Measurements from ENCODE around the gene GALC. TPM values are rescaled to one million over a fixed set of nuclear protein-coding genes. Genes with fewer than 3 reads are reported as not detected.

The GALC gene
- total RNA-seq, 1 donor from 2014 or later, result 33.3 TPM

GRCh38 chr14:88034076-88034475, 41.1 kb upstream of the GALC start:
- TF ChIP-seq CTCF (IDR thresholded peaks at IDR 0.05; ENCODE audit: insufficient read depth, low read length, poor library complexity, severe bottlenecking), result no peak

DNA sequence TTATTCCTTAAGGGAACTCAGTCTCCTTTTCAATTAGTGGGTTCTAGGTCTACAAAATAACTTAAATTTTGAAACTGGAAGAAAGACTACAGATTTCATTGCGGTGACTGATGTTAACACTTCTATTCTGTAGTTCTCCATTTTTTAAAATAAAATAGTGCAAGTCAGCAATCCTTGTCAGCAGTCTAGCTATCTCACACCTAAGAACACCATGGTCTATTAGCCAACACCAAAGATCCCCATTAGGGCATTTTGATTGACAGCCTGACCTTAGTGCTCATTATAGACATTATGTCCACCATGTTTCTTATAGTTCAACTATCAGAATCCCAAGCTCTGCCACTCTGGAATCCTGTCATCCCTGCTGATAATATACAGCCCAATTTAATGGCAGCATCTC, 39.4 kb upstream of the GALC start:
- DNase-seq (ENCODE audit: low read depth), result no peak
- TF ChIP-seq CTCF (IDR thresholded peaks at IDR 0.05; ENCODE audit: insufficient read depth, low read length, poor library complexity, severe bottlenecking), result no peak
- Histone ChIP-seq H3K27me3 (ENCODE audit: control insufficient read depth, insufficient read depth, low read length) (no peaks in the 10 kb centered on the region), H3K36me3 (ENCODE audit: control insufficient read depth, insufficient read depth, low read length) (no peaks in the 10 kb centered on the region), H3K4me3 (ENCODE audit: low read depth, low read length) (no peak overlapping the region)

More at GRCh38 chr14:88034076-88034475, 41.1 kb upstream of the GALC start:
- H3K4me3 ChIP-seq (ENCODE audit: low read depth, low read length), result no peak overlapping the region
- no peaks in the 10 kb centered on the region for H3K36me3 ChIP-seq (ENCODE audit: control insufficient read depth, insufficient read depth, low read length)
- no peaks in the 10 kb centered on the region for H3K27me3 ChIP-seq (ENCODE audit: control insufficient read depth, insufficient read depth, low read length)
- DNase-seq (ENCODE audit: low read depth), result no peak

DNA sequence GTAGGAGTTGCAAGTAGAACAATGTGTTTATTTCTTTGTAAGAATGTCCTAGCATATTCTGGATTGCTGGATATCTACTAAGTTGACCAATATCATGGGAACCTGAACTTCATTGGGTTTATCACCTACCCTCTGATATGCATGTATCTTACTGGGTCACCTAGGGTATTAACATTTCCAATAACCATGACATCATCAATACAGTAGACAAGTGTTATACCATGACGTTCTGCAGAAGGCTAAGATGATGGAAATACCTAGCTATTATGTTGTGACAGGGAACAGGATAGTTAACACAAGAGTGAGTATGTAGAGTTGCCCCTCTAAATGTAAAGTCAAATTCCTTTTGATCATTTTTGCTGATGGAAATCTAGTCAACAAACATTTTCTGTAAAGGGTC, 37.9 kb upstream of the GALC start:
- no peaks in the 10 kb centered on the region for H3K36me3 ChIP-seq (ENCODE audit: control insufficient read depth, insufficient read depth, low read length)
- no peak for DNase-seq (ENCODE audit: low read depth)

GRCh38 chr14:88030079-88030478, 37.1 kb upstream of the GALC start:
- Histone ChIP-seq H3K36me3 (ENCODE audit: control insufficient read depth, insufficient read depth, low read length) (no peaks in the 10 kb centered on the region), H3K27me3 (ENCODE audit: control insufficient read depth, insufficient read depth, low read length) (no peaks in the 10 kb centered on the region), H3K4me3 (ENCODE audit: low read depth, low read length) (no peak overlapping the region)
- TF ChIP-seq CTCF (IDR thresholded peaks at IDR 0.05; ENCODE audit: insufficient read depth, low read length, poor library complexity, severe bottlenecking), result no peak
- DNase-seq (ENCODE audit: low read depth), result no peak

More for the DNA sequence above, 37.9 kb upstream of the GALC start:
- Histone ChIP-seq H3K4me3 (ENCODE audit: low read depth, low read length) (no peak overlapping the region), H3K27me3 (ENCODE audit: control insufficient read depth, insufficient read depth, low read length) (no peaks in the 10 kb centered on the region)
- no peak for TF ChIP-seq CTCF (IDR thresholded peaks at IDR 0.05; ENCODE audit: insufficient read depth, low read length, poor library complexity, severe bottlenecking)

- DNase-seq (ENCODE audit: low read depth), result no peak
- TF ChIP-seq CTCF (IDR thresholded peaks at IDR 0.05; ENCODE audit: insufficient read depth, low read length, poor library complexity, severe bottlenecking), result no peak
Measured at GRCh38 chr14:88029500-88029899, 36.5 kb upstream of the GALC start.

DNA sequence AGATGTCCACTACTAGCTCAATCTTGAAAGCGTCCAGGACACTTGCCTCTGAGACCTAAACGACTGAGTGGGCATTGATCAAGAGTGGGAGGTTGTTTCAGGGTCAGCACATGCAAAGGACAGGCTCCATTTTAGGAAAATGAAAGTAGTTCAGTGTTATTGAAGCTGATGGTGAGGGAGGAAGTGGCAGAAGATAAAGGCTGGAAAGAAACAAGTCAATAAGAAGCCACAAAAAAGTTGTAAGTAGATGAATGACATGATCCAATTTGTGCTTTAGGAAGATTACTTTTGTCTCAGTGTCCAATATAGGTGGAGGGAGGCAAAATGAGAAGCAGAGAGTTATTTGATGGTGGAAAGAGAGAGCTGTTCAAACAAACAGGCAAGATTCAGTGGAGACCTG, 33.9 kb upstream of the GALC start:
- DNase-seq (ENCODE audit: low read depth), result no peak

More at GRCh38 chr14:88029500-88029899, 36.5 kb upstream of the GALC start:
- Histone ChIP-seq H3K27me3 (ENCODE audit: control insufficient read depth, insufficient read depth, low read length) (no peaks in the 10 kb centered on the region), H3K36me3 (ENCODE audit: control insufficient read depth, insufficient read depth, low read length) (no peaks in the 10 kb centered on the region), H3K4me3 (ENCODE audit: low read depth, low read length) (no peak overlapping the region)

More for the DNA sequence above, 33.9 kb upstream of the GALC start:
- no peak for TF ChIP-seq CTCF (IDR thresholded peaks at IDR 0.05; ENCODE audit: insufficient read depth, low read length, poor library complexity, severe bottlenecking)
- Histone ChIP-seq H3K36me3 (ENCODE audit: control insufficient read depth, insufficient read depth, low read length) (no peaks in the 10 kb centered on the region), H3K27me3 (ENCODE audit: control insufficient read depth, insufficient read depth, low read length) (no peaks in the 10 kb centered on the region), H3K4me3 (ENCODE audit: low read depth, low read length) (no peak overlapping the region)
